Sigmoid colon (tissue), 7 donors: Measurements from ENCODE around the gene PGF. TPM values are rescaled to one million over a fixed set of nuclear protein-coding genes. Genes with fewer than 3 reads are reported as not detected.

Source experiments
- DNase-seq: peaks from one replicate; pipeline ENCODE4 v3.0.0-alpha.2; 2019
- H3K27ac ChIP-seq, 4 donors: fragments of 200-600 bp; sonication (generic); one replicate each; pipeline ENCODE4 v1.5.1; 2016 to 2019; ENCODE audit warnings: mild to moderate bottlenecking in 1 of 4
- H3K27me3 ChIP-seq, 3 donors: fragments of 200-600 bp; sonication (generic); one replicate each; pipeline ENCODE4 v1.5.1; 2019; ENCODE audit warnings: mild to moderate bottlenecking in 1 of 3
- H3K36me3 ChIP-seq, 4 donors: fragments of 200-600 bp; sonication (generic); one replicate each; pipeline ENCODE4 v1.5.1; 2016 to 2019
- H3K4me1 ChIP-seq, 4 donors: fragments of 200-600 bp; sonication (generic); one replicate each; pipeline ENCODE4 v1.5.1; 2017 to 2019
- H3K4me3 ChIP-seq, 4 donors: fragments of 200-600 bp; sonication (generic); one replicate each; pipeline ENCODE4 v1.5.1; 2017 to 2019; ENCODE audit warnings: mild to moderate bottlenecking in 2 of 4, moderate library complexity in 1 of 4
- H3K9me3 ChIP-seq, 4 donors: fragments of 200-600 bp in 3 of 4; sonication (generic) in 3 of 4; one replicate each; pipeline versions ENCODE4 v1.5.1 to v1.6.1; 2013 to 2019
- EP300 ChIP-seq, 4 donors: sonication (generic); formaldehyde crosslinking; IDR thresholded peaks; one replicate each; pipeline ENCODE4 v1.6.1; 2017; ENCODE audit warnings: antibody characterized with exemption in 4 of 4
- POLR2A ChIP-seq, 2 donors: fragments of 450-650 bp; IDR thresholded peaks; one replicate each; pipeline ENCODE4 v1.6.1; 2016; ENCODE audit warnings: antibody characterized with exemption in 2 of 2, mild to moderate bottlenecking in 2 of 2, moderate library complexity in 2 of 2
- POLR2AphosphoS5 ChIP-seq, 4 donors: sonication (generic); formaldehyde crosslinking; IDR thresholded peaks; one replicate each; pipeline ENCODE4 v1.6.1; 2017; ENCODE audit warnings: antibody characterized with exemption in 4 of 4
- WGBS, 2 donors: extraction: QIAGEN DNeasy Blood & Tissue Kit; methylation state at CpG; one replicate each; pipeline ENCODE4 v1.1.7; 2013; 5-methylcytosine and 5-hydroxymethylcytosine counted together
- intact Hi-C: fragments of 100-400 bp; cut with DNase I; formaldehyde crosslinking; loops from one replicate; pipeline ENCODE4 v1.15.1; 2023
- polyA plus RNA-seq, 3 donors: library from polyadenylated mRNA; stranded (reverse); fragments of 200-250 nt; gene quantifications; one replicate each; pipeline ENCODE4 v1.2.3, GENCODE V29; 2013
- total RNA-seq, 4 donors: library from RNA; depleted of rRNA; stranded (reverse); fragments of >200 nt; gene quantifications; one replicate each; pipeline ENCODE4 v1.1.0, GENCODE V29; 2016
- TF ChIP-seq, protein P1 (sequence below), 4 experiments: fragments of 450-650 bp in 3 of 4; fragments of 200-600 bp in 1 of 4; IDR thresholded peaks; one replicate each; pipeline ENCODE4 v1.5.1; 2016 to 2019; ENCODE audit warnings: antibody characterized with exemption in 4 of 4, mild to moderate bottlenecking in 3 of 4, moderate library complexity in 2 of 4
- donor health status: healthy with polysubstance abuse.
- donor health status: Bipolar disorder and iron deficiency.
- donor health status: healthy.

Gene PGF
- total and polyA plus RNA-seq, 7 donors, result 1.2 to 15.6 (median 6.3) TPM

DNA sequence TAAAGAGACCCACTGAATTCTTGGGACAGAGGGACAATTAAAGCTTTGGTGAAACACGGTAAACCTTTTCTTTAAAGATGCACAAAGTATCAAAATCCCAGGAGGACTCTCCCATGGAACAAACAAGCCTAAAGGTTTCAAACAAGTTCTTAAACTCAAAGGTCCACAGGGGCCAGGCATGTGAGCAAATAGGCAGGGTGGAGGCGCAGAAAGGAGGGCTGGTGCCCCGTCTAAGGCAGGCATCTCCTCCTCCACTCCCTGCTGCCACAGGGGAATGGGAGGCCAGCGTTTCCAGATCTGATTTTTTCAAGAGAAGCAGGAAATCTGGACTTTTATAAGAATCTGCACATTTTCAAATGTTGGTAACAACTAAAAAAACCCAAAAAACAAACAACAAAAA is 40.0 kb downstream of the PGF start:
- Histone ChIP-seq H3K4me1 (peaks cover 0 to 19% (median 5%) of the 10 kb centered on the region in 4 donors), H3K9me3 (no peaks in the 10 kb centered on the region), H3K27ac (no peak overlapping the region), H3K4me3 (no peak overlapping the region), H3K27me3 (no peaks in the 10 kb centered on the region), H3K36me3 (peaks cover 0 to 9% (median 0%) of the 10 kb centered on the region in 4 donors)
- 91 to 92% methylated on average over 4 of the region's 4 CpGs for WGBS, 2 donors
- TF ChIP-seq EP300 (IDR thresholded peaks at IDR 0.05), result no peak
- TF ChIP-seq, protein P1, sequence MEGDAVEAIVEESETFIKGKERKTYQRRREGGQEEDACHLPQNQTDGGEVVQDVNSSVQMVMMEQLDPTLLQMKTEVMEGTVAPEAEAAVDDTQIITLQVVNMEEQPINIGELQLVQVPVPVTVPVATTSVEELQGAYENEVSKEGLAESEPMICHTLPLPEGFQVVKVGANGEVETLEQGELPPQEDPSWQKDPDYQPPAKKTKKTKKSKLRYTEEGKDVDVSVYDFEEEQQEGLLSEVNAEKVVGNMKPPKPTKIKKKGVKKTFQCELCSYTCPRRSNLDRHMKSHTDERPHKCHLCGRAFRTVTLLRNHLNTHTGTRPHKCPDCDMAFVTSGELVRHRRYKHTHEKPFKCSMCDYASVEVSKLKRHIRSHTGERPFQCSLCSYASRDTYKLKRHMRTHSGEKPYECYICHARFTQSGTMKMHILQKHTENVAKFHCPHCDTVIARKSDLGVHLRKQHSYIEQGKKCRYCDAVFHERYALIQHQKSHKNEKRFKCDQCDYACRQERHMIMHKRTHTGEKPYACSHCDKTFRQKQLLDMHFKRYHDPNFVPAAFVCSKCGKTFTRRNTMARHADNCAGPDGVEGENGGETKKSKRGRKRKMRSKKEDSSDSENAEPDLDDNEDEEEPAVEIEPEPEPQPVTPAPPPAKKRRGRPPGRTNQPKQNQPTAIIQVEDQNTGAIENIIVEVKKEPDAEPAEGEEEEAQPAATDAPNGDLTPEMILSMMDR (IDR thresholded peaks at IDR 0.05), result no peak
- TF ChIP-seq POLR2A (IDR thresholded peaks at IDR 0.05), result no peak
- TF ChIP-seq POLR2AphosphoS5 (IDR thresholded peaks at IDR 0.05), result no peak
- no peak for DNase-seq
- intact Hi-C loops, result no loop called here

DNA sequence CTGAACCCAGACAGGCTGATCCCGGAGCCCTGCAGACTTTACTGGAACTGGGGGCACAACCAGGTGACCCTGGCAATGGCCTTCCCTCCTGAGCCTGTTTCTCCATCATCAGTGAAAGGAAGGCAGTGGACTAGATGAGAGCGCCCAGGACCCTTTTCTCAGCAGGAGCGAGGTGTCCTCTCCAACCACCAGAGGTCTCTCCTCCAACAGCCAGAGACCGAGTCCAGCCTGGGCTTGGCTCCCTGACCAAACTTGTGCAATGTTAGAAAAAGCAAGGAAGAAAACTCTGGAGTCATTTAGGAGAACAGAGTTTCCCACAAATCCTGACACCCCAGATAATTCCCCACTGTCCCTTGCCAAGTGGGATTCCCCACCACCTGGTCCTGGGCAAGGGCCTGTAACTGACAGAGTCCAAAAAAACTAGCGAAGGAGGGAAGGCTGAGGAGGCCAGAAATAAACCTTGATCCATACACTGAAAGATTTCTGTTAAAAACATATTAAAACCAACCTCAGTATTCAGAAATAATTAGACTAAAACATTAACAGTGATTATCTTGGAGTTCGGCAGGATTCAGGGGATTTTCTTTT is 41.3 kb downstream of the PGF start:
- Histone ChIP-seq H3K27me3 (no peaks in the 10 kb centered on the region), H3K4me1 (peaks cover 0 to 19% (median 5%) of the 10 kb centered on the region in 4 donors), H3K4me3 (no peak overlapping the region), H3K36me3 (peaks cover 0 to 3% (median 0%) of the 10 kb centered on the region in 4 donors), H3K27ac (peak overlapping the region; percentile 33 to 60 (median 44)), H3K9me3 (no peaks in the 10 kb centered on the region)
- 54 to 62% methylated on average over 6 of the region's 6 CpGs for WGBS, 2 donors
- intact Hi-C loops, result no loop called here
- no peak for TF ChIP-seq EP300 (IDR thresholded peaks at IDR 0.05)
- TF ChIP-seq, protein P1 (IDR thresholded peaks at IDR 0.05), result peak in 3 of 4 experiments; percentile 44 to 51 (median 46)
- peak in 1 of 4 donors; percentile 10 for TF ChIP-seq POLR2AphosphoS5 (IDR thresholded peaks at IDR 0.05)
- DNase-seq, result peak; percentile 90

DNA sequence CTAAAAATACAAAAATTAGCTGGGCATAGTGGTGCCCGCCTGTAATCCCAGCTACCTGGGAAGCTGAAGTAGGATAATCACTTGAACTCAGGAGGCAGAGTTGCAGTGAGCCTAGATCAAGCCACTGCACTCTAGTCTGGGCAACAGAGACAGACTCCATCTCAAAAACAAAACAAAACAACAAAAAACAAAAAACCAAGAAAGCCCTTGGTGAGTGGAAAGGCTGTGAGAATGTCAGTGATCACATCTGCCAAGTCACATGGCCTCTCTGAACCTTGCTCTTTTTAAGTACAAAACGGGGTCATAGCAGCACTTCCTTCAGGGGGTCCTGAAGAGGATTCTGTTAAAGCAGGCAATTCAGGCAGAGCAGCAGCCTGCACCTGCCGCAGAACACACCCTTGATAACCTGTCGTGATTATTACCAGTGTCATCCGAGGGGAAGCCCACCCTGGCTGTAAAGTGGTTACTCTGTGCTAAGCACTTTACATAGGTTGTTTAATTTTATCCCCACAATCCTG is 41.9 kb downstream of the PGF start:
- TF ChIP-seq POLR2A (IDR thresholded peaks at IDR 0.05), result no peak
- TF ChIP-seq POLR2AphosphoS5 (IDR thresholded peaks at IDR 0.05), result no peak
- TF ChIP-seq EP300 (IDR thresholded peaks at IDR 0.05), result no peak
- TF ChIP-seq, protein P1 (IDR thresholded peaks at IDR 0.05), result no peak
- Histone ChIP-seq H3K4me3 (no peak overlapping the region), H3K27ac (peak overlapping the region in 1 of 4 donors; percentile 9), H3K36me3 (no peaks in the 10 kb centered on the region), H3K9me3 (no peaks in the 10 kb centered on the region), H3K4me1 (peaks cover 0 to 19% (median 5%) of the 10 kb centered on the region in 4 donors), H3K27me3 (no peaks in the 10 kb centered on the region)
- intact Hi-C loops, result no loop called here
- 52 to 70% methylated on average over 5 of the region's 5 CpGs for WGBS, 2 donors
- no peak for DNase-seq

DNA sequence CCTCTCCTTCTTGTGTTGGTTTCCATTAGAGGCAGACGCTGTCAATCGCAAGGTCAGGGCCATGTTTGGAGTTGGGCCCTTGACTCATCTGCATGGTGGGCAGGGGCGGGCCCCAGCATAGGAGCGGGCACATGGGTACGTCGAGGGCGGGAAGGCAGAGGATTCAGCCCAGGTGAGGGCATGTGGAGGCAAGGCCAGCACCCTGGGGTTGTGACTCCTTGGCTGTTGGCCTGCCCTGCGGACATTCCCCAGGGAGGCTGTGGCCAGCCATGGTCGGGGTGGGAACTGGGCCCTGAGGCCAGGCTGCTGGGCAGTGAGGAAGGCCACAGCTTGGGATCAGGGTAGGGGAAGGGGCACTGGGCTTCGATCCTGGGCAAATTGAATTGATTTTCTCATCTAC is 42.6 kb downstream of the PGF start:
- TF ChIP-seq POLR2AphosphoS5 (IDR thresholded peaks at IDR 0.05), result no peak
- TF ChIP-seq POLR2A (IDR thresholded peaks at IDR 0.05), result no peak
- TF ChIP-seq EP300 (IDR thresholded peaks at IDR 0.05), result no peak

DNA sequence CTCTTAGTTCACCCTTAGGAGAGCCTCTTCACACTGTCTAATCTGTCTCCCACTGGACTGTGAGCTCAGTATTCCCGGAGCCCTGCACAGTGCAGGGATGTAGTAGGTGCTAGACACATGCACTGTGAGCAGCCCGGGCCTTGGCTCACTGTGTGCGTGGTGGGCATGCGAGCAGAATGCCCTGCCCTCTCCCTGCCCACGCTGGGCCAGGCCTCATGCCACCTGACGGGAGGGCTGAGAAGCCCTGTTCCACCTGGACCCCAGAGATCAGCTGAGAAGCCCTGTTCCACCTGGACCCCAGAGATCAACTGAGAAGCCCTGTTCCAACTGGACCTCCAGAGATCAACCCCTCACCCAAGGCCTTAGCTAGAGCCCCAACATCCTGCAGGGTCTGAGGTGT is 43.3 kb downstream of the PGF start:
- TF ChIP-seq POLR2A (IDR thresholded peaks at IDR 0.05) (no peak), POLR2AphosphoS5 (IDR thresholded peaks at IDR 0.05) (no peak), EP300 (IDR thresholded peaks at IDR 0.05) (no peak)
- TF ChIP-seq, protein P1 (IDR thresholded peaks at IDR 0.05), result no peak
- H3K36me3 ChIP-seq, result no peaks in the 10 kb centered on the region
- no peaks in the 10 kb centered on the region for H3K27me3 ChIP-seq
- no peak for DNase-seq
- WGBS, 2 donors, result 90 to 96% methylated on average over 6 of the region's 6 CpGs
- intact Hi-C loops, result no loop called here
- peaks cover 0 to 19% (median 14%) of the 10 kb centered on the region in 4 donors for H3K4me1 ChIP-seq
- no peaks in the 10 kb centered on the region for H3K9me3 ChIP-seq
- no peak overlapping the region for H3K4me3 ChIP-seq
- H3K27ac ChIP-seq, result no peak overlapping the region

More for the DNA sequence above, 42.6 kb downstream of the PGF start:
- DNase-seq, result no peak
- intact Hi-C loops, result no loop called here
- Histone ChIP-seq H3K9me3 (no peaks in the 10 kb centered on the region), H3K27me3 (no peaks in the 10 kb centered on the region), H3K27ac (no peak overlapping the region), H3K4me3 (no peak overlapping the region), H3K4me1 (peaks cover 0 to 18% (median 10%) of the 10 kb centered on the region in 4 donors), H3K36me3 (no peaks in the 10 kb centered on the region)
- WGBS, 2 donors, result 96% methylated on average over 10 of the region's 10 CpGs
